Measurements from ENCODE around the gene DNAJC18.

The DNAJC18 gene

DNA sequence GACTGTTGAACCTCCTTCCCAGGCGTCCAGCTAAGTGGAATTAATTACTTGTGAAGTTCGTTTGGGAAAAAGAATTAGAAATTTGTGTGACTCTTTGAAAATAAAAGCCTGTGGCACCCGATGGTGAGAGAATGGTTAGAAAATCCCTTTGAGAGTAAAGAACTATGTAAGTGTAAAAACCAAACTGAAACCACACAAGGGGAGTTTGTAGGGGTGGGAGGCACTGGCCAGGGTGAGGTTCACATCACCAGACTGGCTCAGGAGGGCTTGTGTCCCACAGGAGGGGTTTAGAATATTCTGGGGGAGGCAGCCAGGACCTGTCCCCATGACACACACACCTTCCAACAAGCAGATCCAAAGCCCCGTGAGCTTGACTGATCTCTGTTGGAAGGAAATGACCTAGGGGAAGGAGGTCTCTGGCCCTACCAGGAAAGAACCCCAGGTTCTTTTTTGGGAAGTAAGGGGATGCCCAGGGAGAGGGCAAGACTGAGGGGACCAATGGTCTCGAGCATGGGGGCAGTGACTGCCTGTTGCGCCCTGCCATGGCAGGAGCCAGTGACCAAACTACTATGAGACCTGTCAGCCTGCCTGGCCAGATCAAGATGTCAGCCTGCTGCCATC, 39.7 kb downstream of the DNAJC18 start:
- no peak overlapping the region for H3K4me3 ChIP-seq (ENCODE audit: low read length)
- TF ChIP-seq, protein P1, sequence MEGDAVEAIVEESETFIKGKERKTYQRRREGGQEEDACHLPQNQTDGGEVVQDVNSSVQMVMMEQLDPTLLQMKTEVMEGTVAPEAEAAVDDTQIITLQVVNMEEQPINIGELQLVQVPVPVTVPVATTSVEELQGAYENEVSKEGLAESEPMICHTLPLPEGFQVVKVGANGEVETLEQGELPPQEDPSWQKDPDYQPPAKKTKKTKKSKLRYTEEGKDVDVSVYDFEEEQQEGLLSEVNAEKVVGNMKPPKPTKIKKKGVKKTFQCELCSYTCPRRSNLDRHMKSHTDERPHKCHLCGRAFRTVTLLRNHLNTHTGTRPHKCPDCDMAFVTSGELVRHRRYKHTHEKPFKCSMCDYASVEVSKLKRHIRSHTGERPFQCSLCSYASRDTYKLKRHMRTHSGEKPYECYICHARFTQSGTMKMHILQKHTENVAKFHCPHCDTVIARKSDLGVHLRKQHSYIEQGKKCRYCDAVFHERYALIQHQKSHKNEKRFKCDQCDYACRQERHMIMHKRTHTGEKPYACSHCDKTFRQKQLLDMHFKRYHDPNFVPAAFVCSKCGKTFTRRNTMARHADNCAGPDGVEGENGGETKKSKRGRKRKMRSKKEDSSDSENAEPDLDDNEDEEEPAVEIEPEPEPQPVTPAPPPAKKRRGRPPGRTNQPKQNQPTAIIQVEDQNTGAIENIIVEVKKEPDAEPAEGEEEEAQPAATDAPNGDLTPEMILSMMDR (IDR thresholded peaks at IDR 0.05; ENCODE audit: insufficient read depth, low read depth, low read length, missing control alignments), result no peak
- no peak for DNase-seq (ENCODE audit: low read depth)

DNA sequence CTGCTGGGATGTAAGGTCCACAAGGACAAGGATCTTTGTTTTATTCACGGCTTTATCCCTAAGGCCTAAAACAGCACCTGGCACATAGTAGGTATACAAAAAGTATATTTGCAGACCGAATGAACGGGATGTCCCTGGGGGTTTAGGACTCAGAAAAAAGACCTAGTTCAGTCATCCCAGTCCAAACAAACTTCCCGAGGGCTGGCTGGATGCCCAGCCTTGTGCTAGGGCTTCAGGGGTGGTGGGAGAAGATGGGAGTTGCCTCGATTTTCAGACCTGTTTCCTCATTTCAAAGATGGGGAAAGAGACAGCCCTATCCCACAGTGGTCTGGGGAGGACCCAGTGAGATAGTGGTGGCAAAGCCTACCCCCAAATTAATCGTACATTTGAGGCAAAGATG, 41.4 kb downstream of the DNAJC18 start:
- TF ChIP-seq, protein P1 (IDR thresholded peaks at IDR 0.05; ENCODE audit: insufficient read depth, low read depth, low read length, missing control alignments), result no peak
- no peak for DNase-seq (ENCODE audit: low read depth)
- no peak overlapping the region for H3K4me3 ChIP-seq (ENCODE audit: low read length)

DNA sequence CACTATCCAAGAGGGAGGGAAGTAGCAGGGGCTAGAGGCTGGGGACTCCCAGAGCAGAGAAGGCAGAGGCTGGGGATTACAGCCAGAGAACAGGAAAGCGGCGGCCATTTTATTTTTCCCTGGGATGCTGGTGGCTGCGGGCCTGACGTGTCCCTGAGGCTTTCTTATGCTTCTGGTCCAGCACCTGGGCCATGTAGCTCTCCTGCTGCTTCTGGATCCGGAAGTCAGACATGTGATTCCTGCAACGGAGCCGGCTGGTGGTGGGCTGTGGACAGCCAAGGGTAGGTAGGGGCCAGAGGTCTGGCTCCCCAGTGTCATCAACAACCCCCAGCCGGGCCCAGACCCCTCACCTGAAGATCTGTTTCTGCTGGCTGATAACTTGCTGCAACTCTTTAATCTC, 42.6 kb downstream of the DNAJC18 start:
- TF ChIP-seq, protein P1 (IDR thresholded peaks at IDR 0.05; ENCODE audit: insufficient read depth, low read depth, low read length, missing control alignments), result no peak
- DNase-seq (ENCODE audit: low read depth), result no peak
- no peak overlapping the region for H3K4me3 ChIP-seq (ENCODE audit: low read length)

DNA sequence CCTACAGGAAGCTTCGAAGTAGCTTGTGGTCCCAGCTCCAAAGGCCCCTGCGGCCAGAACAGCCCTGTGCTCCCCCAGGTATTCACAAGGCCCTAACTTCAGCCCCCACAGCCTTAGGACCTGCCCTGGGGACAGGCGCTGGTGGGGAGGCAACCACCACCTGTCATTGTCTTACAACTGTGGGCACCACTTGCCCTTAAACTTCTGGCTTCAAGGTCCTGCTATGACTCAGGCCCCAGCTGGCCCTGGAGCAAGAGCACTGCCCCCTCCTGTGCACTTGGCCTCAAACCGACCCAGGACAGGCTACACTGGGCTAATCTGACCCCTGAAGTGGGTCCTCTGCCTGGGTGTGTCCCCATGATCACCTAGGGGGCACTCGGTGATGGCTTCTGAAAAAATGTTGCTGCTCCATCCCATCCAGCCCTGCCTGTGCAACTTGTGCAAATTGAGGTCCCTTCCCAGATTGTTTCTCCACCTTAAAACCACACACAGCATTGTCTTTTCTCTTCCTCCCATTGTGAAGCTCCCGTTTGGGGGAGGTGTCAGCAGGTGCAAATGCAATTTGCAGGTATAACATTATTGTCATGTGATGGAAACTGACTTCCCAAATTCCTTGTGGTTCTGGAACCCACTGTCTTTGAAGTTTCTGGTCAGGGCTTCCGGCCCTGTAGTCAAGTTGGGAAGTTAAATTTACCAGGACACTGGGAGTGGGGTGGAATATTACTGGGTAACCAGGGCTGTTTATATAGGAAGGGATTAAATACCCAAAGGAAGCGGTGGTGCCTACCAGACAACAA, 43.3 kb downstream of the DNAJC18 start:
- DNase-seq (ENCODE audit: low read depth), result no peak
- TF ChIP-seq, protein P1 (IDR thresholded peaks at IDR 0.05; ENCODE audit: insufficient read depth, low read depth, low read length, missing control alignments), result no peak
- no peak overlapping the region for H3K4me3 ChIP-seq (ENCODE audit: low read length)

DNA sequence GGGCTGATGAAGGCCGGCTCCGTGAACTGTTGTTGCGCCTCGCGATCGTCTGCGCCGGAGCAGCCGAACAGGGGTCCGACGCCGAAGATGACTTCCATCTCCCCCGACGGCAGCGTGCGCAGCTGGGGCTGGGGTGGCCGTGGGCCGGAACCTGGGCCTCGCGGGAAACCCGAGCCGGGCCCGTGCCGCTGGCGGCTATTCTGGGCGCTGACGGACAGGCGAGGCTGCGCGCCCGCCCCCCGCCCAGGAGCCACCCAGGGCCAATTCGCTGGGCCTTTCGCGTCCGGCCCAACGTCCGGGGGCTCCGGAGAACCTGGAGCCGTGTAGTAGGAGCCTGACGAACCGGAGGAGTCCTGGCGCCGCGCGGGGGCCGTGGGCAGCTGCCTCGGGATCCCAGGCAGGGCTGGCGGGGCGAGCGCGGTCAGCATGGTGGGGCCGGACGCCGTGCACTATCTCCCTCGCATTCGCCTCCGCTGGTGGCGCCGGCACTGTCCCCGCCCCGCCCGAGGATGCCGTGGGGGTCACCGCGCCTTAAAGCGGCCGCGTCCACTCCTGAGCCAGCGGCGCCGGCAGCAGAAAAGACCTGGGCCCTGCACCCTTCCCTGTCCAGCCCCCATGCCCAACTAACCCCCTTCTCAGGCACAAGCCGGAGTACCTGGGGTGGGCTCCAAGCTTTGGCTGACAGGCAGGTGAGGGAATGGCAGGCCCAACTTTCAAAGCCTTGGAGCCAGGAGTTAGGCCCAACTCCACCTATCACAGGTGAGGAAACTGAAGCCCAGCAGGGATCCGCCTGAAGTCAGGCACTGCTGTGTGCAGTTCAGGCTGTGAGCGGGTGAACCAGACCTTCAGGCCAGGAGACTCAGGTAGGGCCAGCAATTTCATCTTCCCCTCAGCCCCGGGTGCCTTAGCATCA, 44.4 kb downstream of the DNAJC18 start, which contains the start of gene PROB1:
Gene PROB1, minus strand, starts transcription at position 451 of the 913 bp plus-strand sequence. Its CDS starts 23 bp downstream, at position 428.
- DNase-seq (ENCODE audit: low read depth), result no peak
- TF ChIP-seq, protein P1 (IDR thresholded peaks at IDR 0.05; ENCODE audit: insufficient read depth, low read depth, low read length, missing control alignments), result no peak
- H3K4me3 ChIP-seq (ENCODE audit: low read length), result peak within 1 kb of the TSS; percentile 42

DNA sequence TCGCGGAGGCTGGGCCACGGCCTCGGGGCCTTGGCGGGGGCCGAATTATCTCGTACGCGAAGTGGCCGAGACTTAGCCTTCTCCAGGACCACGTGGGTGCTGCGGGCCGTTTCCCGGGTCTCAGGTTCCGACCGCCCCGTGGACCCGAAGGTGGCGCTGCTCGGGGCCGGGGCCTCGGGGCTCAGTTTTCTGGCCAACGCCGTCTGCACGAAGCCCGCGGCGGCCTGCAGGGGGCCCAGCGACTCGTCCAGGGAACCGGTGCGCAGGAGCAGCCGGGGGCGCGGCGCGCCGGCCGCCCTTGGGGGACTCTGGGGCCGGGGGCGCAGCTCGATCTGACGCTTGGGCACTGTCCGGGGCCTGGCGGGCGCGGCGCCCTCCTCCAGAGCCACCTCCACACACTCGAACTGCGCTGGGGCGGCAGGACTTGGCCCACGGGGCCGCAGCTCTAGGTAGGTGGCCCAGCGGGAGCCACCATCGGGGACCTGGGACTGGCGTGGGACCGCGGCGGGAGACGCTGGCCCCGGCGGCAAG, 45.1 kb downstream of the DNAJC18 start:
- TF ChIP-seq, protein P1 (IDR thresholded peaks at IDR 0.05; ENCODE audit: insufficient read depth, low read depth, low read length, missing control alignments), result no peak
- H3K4me3 ChIP-seq (ENCODE audit: low read length), result peak overlapping the region; percentile 42
- no peak for DNase-seq (ENCODE audit: low read depth)
